Occipital lobe (tissue), 2 donors: ENCODE results near the gene RNF212. TPM values are rescaled to one million over a fixed set of nuclear protein-coding genes. Genes with fewer than 3 reads are reported as not detected.

ENCODE experiments used
- small RNA-seq: library from RNA; depleted of rRNA; stranded (forward); fragments of <200 nt; gene quantifications from one replicate; pipeline ENCODE3, GENCODE V24; 2014
- total RNA-seq: library from RNA; depleted of rRNA; stranded (reverse); fragments of >200 nt; gene quantifications from one replicate; pipeline ENCODE4 v1.2.3, GENCODE V29; 2014

RNF212 gene
- total RNA-seq, 1 donor from 2014 or later = 1.1 TPM

Small RNAs within 50 kb of the gene (small RNA-seq; reads per million reads assigned to genes)
- gene RF00554 = not detected

Other genes with a start within 250 kb of the RNF212 start
- gene GAK, start 181.2 kb downstream of the RNF212 start, total RNA-seq = 45.2 TPM
- gene TMEM175, start 181.1 kb downstream of the RNF212 start, total RNA-seq = 30.3 TPM
- 6.7 TPM for gene DGKQ, start 140.0 kb downstream of the RNF212 start, total RNA-seq
- gene IDUA, start 126.5 kb downstream of the RNF212 start, total RNA-seq = 6.9 TPM
- gene SLC26A1, start 120.2 kb downstream of the RNF212 start, total RNA-seq = 4.2 TPM
- gene FGFRL1, start 101.9 kb downstream of the RNF212 start, total RNA-seq = 2.3 TPM
- gene SPON2, start 59.0 kb upstream of the RNF212 start, total RNA-seq = 3.3 TPM
- gene CTBP1, start 135.6 kb upstream of the RNF212 start, total RNA-seq = 237 TPM
- 27.9 TPM for gene MAEA, start 176.3 kb upstream of the RNF212 start, total RNA-seq
- 9.5 TPM for gene UVSSA, start 233.6 kb upstream of the RNF212 start, total RNA-seq